Nephron (organoid): ENCODE measurements around the gene TFEC.

Experiments used
- H3K27ac Mint-ChIP-seq, 3 experiments: 2 replicates each; pipeline ENCODE4 v1.8.0; 2020; ENCODE audit warnings: mixed read lengths in 3 of 3, mild to moderate bottlenecking in 2 of 3, moderate library complexity in 1 of 3
- H3K27me3 Mint-ChIP-seq: 2 replicates; pipeline ENCODE4 v1.8.0; 2021; ENCODE audit warnings: low read depth, mild to moderate bottlenecking, moderate library complexity, mixed read lengths
- H3K36me3 Mint-ChIP-seq: 2 replicates; pipeline ENCODE4 v1.8.0; 2020; ENCODE audit warnings: low read depth, mixed read lengths
- H3K4me1 Mint-ChIP-seq: 2 replicates; pipeline ENCODE4 v1.8.0; 2020; ENCODE audit warnings: mixed read lengths
- H3K4me3 Mint-ChIP-seq, 3 experiments: 2 replicates each; pipeline ENCODE4 v1.8.0; 2020; ENCODE audit warnings: mild to moderate bottlenecking in 3 of 3, mixed read lengths in 3 of 3, moderate library complexity in 2 of 3
- H3K9me3 Mint-ChIP-seq: 2 replicates; pipeline ENCODE4 v1.8.0; 2020; ENCODE audit warnings: mixed read lengths
- CTCF ChIP-seq, 3 experiments: fragments of 200-600 bp; sonication (generic); IDR thresholded peaks; one replicate each; pipeline ENCODE4 v1.5.0; 2021; ENCODE audit warnings: antibody characterized with exemption in 3 of 3; ENCODE audit not compliant: unreplicated experiment in 3 of 3

Gene TFEC

GRCh38 chr7:115976651-115977050 lies 53.9 kb downstream of the TFEC start:
- Mint-ChIP-seq H3K27ac (no peak overlapping the region), H3K36me3 (no peaks in the 10 kb centered on the region), H3K9me3 (no peaks in the 10 kb centered on the region), H3K4me3 (no peak overlapping the region), H3K4me1 (no peaks in the 10 kb centered on the region), H3K27me3 (no peaks in the 10 kb centered on the region)
- no peak for TF ChIP-seq CTCF (IDR thresholded peaks at IDR 0.05; ENCODE audit: unreplicated experiment in 3 of 3)

GRCh38 chr7:115975766-115976165 lies 54.8 kb downstream of the TFEC start:
- no peaks in the 10 kb centered on the region for H3K9me3 Mint-ChIP-seq
- no peaks in the 10 kb centered on the region for H3K4me1 Mint-ChIP-seq
- no peaks in the 10 kb centered on the region for H3K27me3 Mint-ChIP-seq
- H3K36me3 Mint-ChIP-seq = no peaks in the 10 kb centered on the region
- no peak overlapping the region for H3K4me3 Mint-ChIP-seq
- TF ChIP-seq CTCF (IDR thresholded peaks at IDR 0.05; ENCODE audit: unreplicated experiment in 3 of 3) = no peak
- H3K27ac Mint-ChIP-seq = no peak overlapping the region

GRCh38 chr7:115973406-115973805 lies 57.2 kb downstream of the TFEC start:
- Mint-ChIP-seq H3K27ac (no peak overlapping the region), H3K36me3 (no peaks in the 10 kb centered on the region), H3K27me3 (no peaks in the 10 kb centered on the region), H3K9me3 (no peaks in the 10 kb centered on the region), H3K4me3 (no peak overlapping the region), H3K4me1 (no peaks in the 10 kb centered on the region)
- no peak for TF ChIP-seq CTCF (IDR thresholded peaks at IDR 0.05; ENCODE audit: unreplicated experiment in 3 of 3)

- Mint-ChIP-seq H3K9me3 (no peaks in the 10 kb centered on the region), H3K4me3 (no peak overlapping the region), H3K36me3 (no peaks in the 10 kb centered on the region), H3K27ac (no peak overlapping the region), H3K27me3 (no peaks in the 10 kb centered on the region), H3K4me1 (no peaks in the 10 kb centered on the region)
- TF ChIP-seq CTCF (IDR thresholded peaks at IDR 0.05; ENCODE audit: unreplicated experiment in 3 of 3) = no peak
Observed at GRCh38 chr7:115971506-115971905, 59.1 kb downstream of the TFEC start.

GRCh38 chr7:115968596-115968995 lies 62.0 kb downstream of the TFEC start:
- Mint-ChIP-seq H3K36me3 (no peaks in the 10 kb centered on the region), H3K9me3 (no peaks in the 10 kb centered on the region), H3K27ac (peak overlapping the region; percentile 95 to 97 (median 95)), H3K27me3 (no peaks in the 10 kb centered on the region), H3K4me1 (peaks cover 5% of the 10 kb centered on the region), H3K4me3 (peak overlapping the region in 1 of 3 experiments; percentile 82)
- TF ChIP-seq CTCF (IDR thresholded peaks at IDR 0.05; ENCODE audit: unreplicated experiment in 3 of 3) = no peak

- no peaks in the 10 kb centered on the region for H3K36me3 Mint-ChIP-seq
- no peak for TF ChIP-seq CTCF (IDR thresholded peaks at IDR 0.05; ENCODE audit: unreplicated experiment in 3 of 3)
- H3K27me3 Mint-ChIP-seq = no peaks in the 10 kb centered on the region
- H3K27ac Mint-ChIP-seq = peak overlapping the region; percentile 95 to 97 (median 95)
- no peaks in the 10 kb centered on the region for H3K9me3 Mint-ChIP-seq
- peak overlapping the region; percentile 76 to 82 (median 82) for H3K4me3 Mint-ChIP-seq
- peaks cover 5% of the 10 kb centered on the region for H3K4me1 Mint-ChIP-seq
Observed at GRCh38 chr7:115968171-115968570, 62.4 kb downstream of the TFEC start.
